ENCODE data around the gene DCDC2B. TPM values are rescaled to one million over a fixed set of nuclear protein-coding genes. Genes with fewer than 3 reads are reported as not detected.
"Not testable (repeated sequence)": the region's sequence is repeated elsewhere in the genome, so short reads cannot be mapped to it uniquely, and the experiment has no call there.

The DCDC2B gene
- polyA plus RNA-seq, 1 experiment = not detected

GRCh38 chr1:32250893-32251716 is 42.2 kb downstream of the DCDC2B start, which contains the start of gene LCK:
Gene LCK (plus strand): TSS chr1:32251265. CDS start chr1:32274330, 23,065 bp downstream.
- no peak within 1 kb of the TSS for H3K4me3 ChIP-seq (ENCODE audit: low read depth, low read length)
- no peaks in the 10 kb centered on the region for H3K27me3 ChIP-seq (ENCODE audit: control insufficient read depth, insufficient read depth, low read length)
- no peak for TF ChIP-seq CTCF (IDR thresholded peaks at IDR 0.05; ENCODE audit: low read depth, low read length)
- DNase-seq (ENCODE audit: low read depth, low spot score) = no peak
- H3K9me3 ChIP-seq (ENCODE audit: control insufficient read depth, insufficient read depth, low read length) = no peaks in the 10 kb centered on the region; the same call in 1 of the 2 replicates
- ChIA-PET CTCF (no interaction called here), POLR2A (no interaction called here)
- H3K27ac ChIP-seq (ENCODE audit: low read depth, low read length) = no peak within 1 kb of the TSS

- Histone ChIP-seq H3K9me3 (ENCODE audit: control insufficient read depth, insufficient read depth, low read length) (no peaks in the 10 kb centered on the region), H3K27me3 (ENCODE audit: control insufficient read depth, insufficient read depth, low read length) (no peaks in the 10 kb centered on the region), H3K4me3 (ENCODE audit: low read depth, low read length) (no peak overlapping the region), H3K27ac (ENCODE audit: low read depth, low read length) (no peak overlapping the region)
- TF ChIP-seq CTCF (IDR thresholded peaks at IDR 0.05; ENCODE audit: low read depth, low read length) = no peak
- no peak for DNase-seq (ENCODE audit: low read depth, low spot score)
- ChIA-PET POLR2A (no interaction called here), CTCF (interaction anchor here (0.6 to 1.4 kb wide), 2 partner anchors 9 to 32 kb away, joined by 4 to 9 read pairs; no protein-coding TSS in a partner anchor)
These were observed 46.5 kb downstream of the DCDC2B start for GRCh38 chr1:32255072-32256071.

GRCh38 chr1:32256473-32257226 is 47.8 kb downstream of the DCDC2B start:
- Histone ChIP-seq H3K9me3 (ENCODE audit: control insufficient read depth, insufficient read depth, low read length) (no peaks in the 10 kb centered on the region), H3K27me3 (ENCODE audit: control insufficient read depth, insufficient read depth, low read length) (no peaks in the 10 kb centered on the region), H3K4me3 (ENCODE audit: low read depth, low read length) (no peak overlapping the region), H3K27ac (ENCODE audit: low read depth, low read length) (no peak overlapping the region)
- no peak for DNase-seq (ENCODE audit: low read depth, low spot score)
- POLR2A ChIA-PET = no interaction called here
- CTCF ChIA-PET = interaction anchor here (1.4 to 2.6 kb wide), 2 partner anchors 8 to 10 kb away, joined by 9 to 14 read pairs; no protein-coding TSS in a partner anchor
- no peak for TF ChIP-seq CTCF (IDR thresholded peaks at IDR 0.05; ENCODE audit: low read depth, low read length)

GRCh38 chr1:32257227-32257508 is 48.3 kb downstream of the DCDC2B start:
- POLR2A ChIA-PET = no interaction called here
- Histone ChIP-seq H3K4me3 (ENCODE audit: low read depth, low read length) (no peak overlapping the region), H3K27ac (ENCODE audit: low read depth, low read length) (no peak overlapping the region), H3K27me3 (ENCODE audit: control insufficient read depth, insufficient read depth, low read length) (no peaks in the 10 kb centered on the region), H3K9me3 (ENCODE audit: control insufficient read depth, insufficient read depth, low read length) (no peaks in the 10 kb centered on the region)
- no peak for DNase-seq (ENCODE audit: low read depth, low spot score)
- CTCF ChIA-PET = interaction anchor here (2.6 kb wide), 1 partner anchor 9 kb away, joined by 14 read pairs; no protein-coding TSS in a partner anchor
- TF ChIP-seq CTCF (IDR thresholded peaks at IDR 0.05; ENCODE audit: low read depth, low read length) = no peak

- H3K4me3 ChIP-seq (ENCODE audit: low read depth, low read length); H3K27ac ChIP-seq (ENCODE audit: low read depth, low read length); POLR2A ChIA-PET; H3K9me3 ChIP-seq (ENCODE audit: control insufficient read depth, insufficient read depth, low read length); H3K27me3 ChIP-seq (ENCODE audit: control insufficient read depth, insufficient read depth, low read length); DNase-seq (ENCODE audit: low read depth, low spot score): not testable (repeated sequence)
- CTCF ChIA-PET = interaction anchor here (0.9 kb wide), 1 partner anchor 14 kb away, joined by 3 read pairs; no protein-coding TSS in a partner anchor
These were observed 54.3 kb downstream of the DCDC2B start for GRCh38 chr1:32263236-32263593.
